NCI-H82 treated with DMSO at 0.1 percent for 48 hours (cell line): ENCODE measurements around the gene SELENON.

Source experiments
- DNase-seq: peaks from one replicate; lab custom pipeline; 2025; ENCODE audit not compliant: unreplicated experiment; lab: John Stamatoyannopoulos, UW

Gene SELENON, protein sequence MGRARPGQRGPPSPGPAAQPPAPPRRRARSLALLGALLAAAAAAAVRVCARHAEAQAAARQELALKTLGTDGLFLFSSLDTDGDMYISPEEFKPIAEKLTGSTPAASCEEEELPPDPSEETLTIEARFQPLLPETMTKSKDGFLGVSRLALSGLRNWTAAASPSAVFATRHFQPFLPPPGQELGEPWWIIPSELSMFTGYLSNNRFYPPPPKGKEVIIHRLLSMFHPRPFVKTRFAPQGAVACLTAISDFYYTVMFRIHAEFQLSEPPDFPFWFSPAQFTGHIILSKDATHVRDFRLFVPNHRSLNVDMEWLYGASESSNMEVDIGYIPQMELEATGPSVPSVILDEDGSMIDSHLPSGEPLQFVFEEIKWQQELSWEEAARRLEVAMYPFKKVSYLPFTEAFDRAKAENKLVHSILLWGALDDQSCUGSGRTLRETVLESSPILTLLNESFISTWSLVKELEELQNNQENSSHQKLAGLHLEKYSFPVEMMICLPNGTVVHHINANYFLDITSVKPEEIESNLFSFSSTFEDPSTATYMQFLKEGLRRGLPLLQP

DNA sequence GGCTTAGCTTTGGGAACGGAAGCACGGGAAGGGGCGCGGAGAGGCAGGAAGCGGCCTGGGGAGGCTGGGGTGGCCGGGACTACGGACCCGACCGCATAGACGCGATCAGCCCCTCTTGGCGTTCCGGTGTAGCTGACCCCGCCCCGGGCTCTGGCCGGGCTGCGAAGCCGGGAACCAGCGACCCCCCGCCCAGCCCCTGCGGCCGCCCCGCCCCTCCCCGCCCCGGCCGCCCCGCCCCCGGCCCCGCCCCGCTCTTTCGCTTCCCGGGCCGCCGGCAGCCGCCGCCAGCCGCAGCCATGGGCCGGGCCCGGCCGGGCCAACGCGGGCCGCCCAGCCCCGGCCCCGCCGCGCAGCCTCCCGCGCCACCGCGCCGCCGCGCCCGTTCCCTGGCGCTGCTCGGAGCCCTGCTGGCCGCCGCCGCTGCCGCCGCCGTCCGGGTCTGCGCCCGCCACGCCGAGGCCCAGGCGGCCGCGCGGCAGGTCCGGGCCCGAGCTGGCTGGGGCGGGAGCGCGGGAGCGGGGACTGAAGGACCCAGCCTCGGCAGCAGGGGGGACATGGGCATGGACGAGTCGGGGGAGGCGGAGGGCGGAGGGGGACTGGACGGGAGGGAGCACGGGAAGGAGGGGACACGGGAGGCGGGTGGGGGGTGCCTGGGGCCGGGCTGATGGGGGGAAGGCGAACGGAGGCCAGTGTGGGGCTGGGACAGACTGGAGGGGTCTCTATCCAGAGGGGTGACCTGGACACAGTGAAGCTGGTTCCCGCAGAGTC is at the start of gene SELENON:
Gene SELENON, plus strand, starts transcription at position 259 of the 768 bp plus-strand sequence. Its CDS starts 38 bp downstream, at position 297.
- no peak for DNase-seq

DNA sequence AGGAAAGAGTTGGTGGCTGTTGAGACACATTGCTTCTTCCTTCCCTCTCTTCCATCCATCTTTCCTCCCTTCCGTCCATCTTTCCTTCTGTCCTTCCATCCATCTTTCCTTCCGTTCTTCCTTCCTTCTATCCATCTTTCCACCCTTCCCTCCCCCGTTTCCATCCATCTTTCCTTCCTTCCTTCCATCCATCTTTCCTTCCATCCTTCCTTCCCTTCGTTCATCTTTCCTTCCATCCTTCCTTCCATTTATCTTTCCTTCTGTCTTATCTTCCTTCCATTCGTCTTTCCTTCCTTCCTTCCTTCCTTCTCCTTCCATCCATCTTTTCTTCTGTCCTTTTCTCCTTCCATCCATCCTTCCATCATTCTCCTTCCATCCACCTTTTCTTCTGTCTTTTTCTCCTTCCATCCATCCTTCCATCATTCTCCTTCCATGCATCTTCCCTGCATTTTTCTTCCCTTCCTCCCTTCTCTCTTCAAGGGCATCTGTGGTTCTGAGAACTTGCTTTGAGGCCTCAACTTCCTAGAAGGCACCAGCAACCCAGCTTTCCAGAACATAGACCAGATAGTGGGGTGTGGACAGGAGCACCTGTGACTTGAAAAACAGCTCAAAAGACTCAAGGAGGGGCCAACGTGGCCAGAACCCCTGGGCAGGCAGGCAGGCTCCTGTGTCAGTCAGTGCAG is 48.9 kb upstream of the SELENON start:
- no peak for DNase-seq

DNA sequence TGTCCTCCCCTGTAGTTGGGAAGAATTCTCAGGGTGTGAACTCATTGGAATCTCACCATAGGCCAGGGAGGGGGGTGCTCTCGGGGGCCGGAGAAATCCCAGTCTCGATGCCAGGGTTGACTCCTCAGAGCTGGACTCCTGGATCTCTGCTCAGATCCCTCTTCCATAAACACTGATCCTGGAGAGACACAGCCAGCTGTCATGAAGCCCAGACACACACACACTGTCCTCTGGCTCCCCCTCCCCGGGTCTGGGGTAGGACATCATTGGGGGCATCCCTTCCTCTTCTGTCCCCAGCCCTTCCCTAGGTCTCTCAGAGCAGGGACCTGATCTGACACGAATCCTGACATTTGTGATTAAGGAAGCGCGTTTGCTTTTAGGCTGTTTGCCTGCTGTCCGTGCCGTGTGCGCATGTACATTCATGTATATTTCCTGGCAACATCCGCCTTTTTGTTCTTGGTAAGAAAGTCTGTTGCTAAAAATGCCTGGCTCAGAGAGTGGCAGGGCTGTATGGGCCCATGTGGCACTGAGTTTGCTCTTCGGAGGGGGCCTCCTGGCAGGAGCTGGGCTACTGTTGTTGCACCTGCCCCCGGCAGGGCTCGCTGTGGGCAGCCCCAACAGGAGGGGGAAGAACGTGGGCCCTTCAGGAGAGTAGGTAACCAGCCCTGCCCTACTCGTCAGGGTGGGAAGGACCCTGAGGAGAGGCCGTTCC is 45.4 kb upstream of the SELENON start:
- peak; percentile 21 for DNase-seq

DNA sequence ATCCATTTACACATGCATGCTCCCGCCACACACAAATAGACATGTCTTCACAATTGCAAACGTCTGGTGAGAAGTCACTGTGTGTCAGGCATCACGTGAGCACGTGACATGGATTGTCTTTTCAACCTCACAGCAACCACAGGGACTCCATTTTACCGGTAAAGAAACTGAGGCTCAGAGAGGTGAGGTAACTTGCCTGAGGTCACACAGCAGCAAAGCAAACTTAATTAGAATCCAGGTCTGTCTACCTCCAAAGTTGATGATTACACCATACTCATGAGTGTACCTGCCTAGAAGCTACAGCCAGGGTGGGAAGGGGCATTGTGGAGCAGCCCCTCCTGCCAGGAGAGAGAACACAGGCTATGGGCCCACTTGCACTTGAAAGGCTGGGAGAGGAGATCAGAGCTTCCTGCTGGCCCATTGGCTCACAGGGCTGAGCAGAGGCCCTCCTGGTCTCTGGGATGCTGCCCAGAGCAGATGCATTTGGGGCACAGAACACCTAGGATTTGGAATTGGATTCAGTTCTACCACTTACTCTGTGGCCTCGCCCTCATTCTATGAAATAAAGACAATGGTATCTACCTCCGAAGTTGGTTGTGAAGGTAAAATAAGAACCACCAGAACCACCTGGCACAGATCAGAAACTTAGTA is 44.4 kb upstream of the SELENON start:
- DNase-seq: no peak

DNA sequence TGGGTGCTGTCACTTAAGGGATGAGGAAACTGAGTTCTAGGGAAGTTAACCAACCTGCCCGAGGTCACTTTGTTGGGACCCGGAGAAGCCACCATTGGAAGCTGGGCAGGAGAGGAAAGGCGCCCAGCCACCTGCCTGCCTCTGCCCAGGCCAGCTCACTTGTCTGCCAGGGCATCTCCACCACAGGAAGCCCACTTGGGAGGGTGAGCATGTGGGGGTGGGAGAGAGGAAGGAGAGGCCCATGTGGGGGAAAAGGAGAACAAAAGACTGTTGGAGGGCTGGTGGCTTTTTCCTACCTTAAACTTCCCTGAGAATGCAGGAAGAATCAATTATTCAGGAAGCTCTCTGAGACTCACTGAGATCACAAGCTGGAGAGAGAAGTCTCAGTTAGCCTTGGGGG is 43.8 kb upstream of the SELENON start:
- DNase-seq: no peak

DNA sequence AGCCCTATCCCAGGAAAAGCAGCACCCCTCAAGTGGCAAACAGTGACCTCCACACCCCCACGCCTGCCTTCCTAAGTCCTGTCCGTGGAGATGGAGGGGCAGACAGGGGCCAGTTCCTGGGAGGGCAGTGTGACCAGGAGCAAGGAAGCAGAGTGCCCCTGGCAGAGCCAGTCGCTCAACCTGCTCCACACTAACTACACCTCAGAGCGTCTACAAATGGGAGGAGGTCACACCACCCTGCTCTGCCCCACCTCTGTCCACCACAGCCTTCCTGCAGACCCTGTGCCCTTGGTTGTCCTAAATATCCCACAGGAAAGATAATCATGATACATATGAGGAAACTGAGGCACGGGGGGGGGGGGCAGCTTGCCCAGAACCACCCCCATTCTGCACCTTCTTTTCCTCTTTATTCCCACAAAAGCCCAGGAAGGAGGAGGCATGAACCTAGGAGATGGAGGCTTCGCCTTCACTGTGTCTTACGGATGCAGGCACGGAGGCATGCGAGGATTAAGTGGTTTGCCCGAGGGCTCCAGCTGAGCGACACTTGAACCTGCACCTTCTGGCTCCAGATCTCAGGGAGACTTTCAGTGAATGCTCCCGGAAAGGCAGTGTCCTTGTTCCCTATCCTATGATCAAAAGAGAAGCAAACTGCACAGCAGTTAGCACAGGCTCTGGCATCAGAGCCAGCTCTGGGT is 42.7 kb upstream of the SELENON start:
- no peak for DNase-seq

DNA sequence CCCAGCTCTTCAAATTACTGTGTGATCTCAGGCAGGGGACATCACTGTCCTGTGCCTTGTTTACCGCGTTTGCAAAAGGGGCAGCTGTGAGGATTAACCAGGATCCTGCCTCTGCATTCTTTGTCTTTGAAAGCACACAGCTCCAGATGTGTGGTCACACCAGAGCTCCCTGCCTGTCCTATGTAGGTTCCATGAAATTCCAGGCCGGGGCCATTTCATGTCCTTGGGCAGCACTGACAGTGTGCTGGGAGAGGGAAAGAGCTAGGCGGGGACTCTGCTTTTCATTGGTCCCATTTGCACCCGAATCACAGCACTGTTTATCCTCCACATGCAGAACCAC is 42.2 kb upstream of the SELENON start:
- DNase-seq: no peak

DNA sequence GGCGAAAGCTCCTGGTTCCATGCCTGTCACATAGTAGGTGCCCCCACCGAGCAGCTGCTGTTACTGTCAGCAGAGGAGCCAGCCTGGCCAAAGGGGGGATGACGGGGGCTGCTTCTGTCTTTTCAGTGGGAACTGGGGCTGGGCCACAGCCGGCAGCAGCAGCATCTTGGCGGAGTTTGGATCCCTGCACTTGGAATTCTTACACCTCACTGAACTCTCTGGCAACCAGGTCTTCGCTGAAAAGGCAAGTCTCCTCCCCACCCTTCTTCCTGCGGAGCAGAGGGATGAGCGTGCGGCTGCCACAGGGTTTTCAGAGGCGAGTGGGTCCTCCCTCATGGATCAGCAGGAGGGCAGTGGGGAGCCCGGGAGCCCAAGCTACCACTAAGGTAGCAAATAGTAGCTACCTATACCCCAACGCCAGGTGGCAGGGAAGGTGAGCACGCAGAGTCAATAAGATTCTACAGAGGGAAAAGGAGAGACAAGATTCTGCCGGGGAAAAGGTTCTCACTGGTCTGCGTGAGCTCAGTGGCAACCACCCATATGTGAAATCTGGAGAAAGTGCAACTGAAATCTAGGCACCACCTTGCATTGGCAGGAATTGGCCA is 41.4 kb upstream of the SELENON start:
- DNase-seq: no peak

DNA sequence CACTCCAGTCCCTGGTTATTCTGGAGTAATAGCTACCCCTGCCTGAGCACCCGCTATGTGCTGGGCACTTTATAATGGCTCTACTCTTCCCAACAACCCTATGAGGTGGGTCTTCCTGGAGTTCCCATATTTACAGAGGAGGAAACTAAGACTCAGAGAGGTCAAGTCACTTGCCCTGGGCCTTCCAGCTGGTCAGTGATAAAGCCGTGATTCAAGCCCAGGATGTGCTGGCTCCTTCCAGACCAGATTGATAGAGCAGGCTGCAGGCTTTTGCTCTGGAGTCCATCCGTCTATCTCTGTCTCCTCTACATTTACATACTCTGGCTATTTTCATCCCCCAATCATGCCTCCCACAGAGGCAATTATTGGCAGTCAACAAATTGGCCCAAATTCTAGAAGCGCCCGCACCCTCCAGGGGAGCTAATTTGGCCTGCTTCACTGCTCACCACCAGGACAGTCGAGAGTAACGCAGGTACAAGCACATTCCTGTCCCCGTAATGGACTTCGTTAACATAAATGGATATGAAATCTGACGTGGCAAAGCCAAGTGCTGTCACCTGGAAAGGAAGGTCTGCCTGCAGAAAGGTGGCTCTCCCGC is 39.8 kb upstream of the SELENON start:
- no peak for DNase-seq

DNA sequence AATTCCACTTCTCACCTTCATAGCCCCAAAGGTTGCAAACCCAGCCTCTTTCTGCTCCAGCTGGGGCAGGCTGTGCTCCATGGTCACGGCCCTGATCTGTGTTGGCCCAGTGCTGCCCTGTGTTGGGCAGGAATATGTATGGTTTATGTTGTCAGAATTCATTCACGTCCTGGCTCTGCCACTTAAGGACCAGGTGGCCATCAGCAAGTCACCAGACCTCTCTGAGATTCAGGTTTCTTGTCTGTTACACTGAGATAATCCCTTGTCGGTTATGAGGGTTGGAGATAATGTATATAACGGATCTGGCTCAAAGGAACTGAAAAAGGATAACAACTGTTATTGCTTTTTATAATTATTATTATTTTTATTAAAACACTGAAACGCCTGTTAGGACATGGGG is 39.1 kb upstream of the SELENON start:
- DNase-seq: no peak

DNA sequence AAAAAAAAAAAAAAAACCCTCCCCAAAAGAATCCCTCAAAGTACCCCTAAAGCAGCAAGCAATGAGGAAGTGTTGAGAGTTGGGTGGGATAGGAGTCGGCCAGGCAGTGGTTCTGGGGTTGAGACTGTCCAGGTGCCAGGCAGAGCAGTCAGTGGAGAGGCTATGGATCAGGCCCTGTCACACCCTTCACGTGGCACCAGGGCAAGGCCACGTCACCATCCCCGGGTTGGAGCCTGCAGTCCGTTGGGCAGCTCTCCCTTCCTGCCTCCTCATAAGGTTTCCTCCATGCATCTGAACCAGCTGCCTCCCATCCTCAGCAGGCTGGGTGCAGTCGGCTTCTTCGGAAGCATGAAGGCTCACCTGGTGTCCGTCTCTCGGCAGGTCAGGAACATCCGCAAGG is 36.5 kb upstream of the SELENON start:
- no peak for DNase-seq

DNA sequence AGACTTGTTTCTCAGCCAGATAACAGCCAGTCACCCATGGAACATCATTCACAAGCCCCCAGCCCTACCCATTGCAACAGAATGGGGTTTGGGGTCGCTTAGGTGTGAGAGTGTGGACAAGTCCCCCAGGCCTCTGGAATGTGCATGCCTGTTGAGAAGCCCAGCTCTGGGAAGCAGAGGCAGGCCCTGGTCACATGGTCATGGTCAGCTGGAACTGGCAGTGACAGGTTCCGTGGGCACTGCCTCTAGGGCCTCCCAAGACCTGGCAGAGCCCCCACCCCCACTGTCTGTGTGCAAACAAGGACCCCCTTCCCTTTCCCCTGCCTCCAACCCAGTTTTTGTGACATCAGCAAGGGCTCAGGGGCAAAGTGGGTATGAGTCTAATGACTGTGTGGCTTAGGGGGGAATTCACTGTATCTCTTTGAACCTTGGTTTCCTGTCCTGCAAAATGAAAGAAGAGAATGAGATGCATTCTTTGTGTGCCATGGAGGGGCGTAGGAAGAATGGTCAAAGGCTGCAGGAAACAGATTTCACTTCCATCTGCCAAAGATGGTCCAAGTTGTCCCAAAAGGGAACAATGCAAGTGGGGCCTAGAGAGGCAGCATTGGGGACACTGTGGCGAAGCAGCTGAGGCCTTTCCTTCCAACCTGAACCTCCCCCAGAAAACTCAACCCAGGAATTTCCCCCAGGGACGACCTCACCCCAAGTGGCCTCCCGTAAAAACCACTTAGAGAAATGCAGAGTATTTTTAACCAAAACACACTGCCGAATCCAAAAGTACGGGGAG is 34.7 kb upstream of the SELENON start:
- DNase-seq: no peak

DNA sequence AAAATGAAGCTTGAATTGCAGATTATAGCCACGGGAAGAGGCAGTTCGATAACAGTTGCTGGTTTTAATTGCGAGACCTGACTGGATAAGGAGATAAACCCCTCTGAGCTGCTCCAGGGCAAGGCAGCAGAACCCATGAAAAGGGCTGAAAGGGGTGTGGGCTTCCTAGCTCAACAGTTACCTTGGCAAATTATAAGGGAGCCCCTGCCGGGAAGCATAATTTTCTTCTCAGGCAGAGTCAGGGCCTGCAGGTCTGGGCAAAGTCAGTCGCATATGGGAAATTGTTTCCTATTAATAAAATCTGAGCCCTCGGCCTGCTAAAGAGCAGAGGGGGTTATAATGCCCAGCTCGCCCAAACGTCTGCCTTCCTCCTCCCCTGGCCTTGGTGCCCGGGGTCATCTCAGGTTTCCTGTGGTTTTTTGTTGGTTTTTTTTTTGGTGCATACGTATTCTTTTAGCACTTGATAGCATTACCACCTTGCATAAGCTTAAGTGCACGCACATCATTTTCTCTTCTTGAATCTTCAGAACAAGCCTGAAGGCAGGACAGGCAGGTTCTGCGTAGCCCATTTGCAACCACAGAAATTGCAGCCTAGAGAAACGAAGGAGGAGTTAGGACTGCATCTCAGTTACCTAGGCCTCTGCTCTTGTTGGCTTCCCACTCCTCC is 33.9 kb upstream of the SELENON start:
- peak; percentile 29 for DNase-seq

DNA sequence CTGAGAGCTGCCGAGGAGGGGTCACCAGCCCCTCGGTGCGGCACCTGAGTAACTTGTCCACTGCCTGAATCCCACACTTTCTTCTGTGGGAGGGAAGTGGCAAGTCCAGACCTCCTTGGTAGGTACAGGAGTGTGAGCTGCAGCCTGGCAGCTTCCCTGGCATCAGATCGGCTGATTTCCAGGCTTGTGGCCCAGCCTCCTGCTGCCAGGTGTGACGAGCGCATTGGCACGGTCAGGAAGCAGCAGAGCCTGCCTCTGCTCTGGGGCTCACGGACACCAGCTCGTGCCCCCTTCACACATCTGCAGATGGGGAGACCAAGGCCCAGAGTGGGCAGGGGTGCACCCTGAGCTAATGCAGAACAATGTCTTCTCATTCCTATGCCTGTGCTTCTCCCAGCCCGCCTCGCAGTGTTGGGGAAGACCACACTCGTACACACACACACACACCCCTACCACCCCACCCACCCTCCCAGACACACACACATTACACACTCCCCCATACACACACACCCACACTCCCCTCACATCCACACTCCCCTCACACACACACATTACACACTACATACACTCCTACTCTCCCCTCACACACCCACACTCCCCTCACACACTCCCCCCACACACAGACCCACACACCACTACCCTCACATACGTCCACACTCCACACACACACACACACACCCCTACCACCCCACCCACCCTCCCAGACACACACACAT is 33.1 kb upstream of the SELENON start:
- no peak for DNase-seq

DNA sequence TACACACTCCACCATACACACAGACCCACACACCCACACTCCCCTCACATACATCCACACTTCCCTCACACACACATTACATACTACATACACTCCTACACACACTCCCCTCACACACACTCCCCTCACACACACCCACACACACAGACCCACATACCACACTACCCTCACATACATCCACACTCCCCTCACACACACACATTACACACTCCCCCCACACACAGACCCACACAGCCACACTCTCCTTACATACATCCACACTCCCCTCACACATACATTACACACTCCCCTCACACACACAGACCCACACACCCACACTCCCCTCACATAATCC is 32.6 kb upstream of the SELENON start:
- no peak for DNase-seq

DNA sequence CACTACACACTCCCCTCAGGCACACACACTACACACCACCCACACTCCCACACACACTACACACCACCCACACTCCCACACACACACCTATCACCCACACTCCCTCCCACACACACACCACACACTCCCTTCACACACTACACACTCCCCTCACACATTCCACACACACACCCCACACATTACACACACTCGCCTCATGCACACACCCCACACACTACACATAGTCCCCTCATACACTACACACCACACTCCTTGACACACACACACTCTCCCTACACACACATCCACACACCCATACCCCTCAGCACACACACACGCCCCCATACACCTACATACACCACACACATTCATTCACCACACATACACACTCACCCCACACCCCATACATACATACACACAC is 31.0 kb upstream of the SELENON start:
- DNase-seq: no peak
